ENCODE results near the gene HAPLN1. TPM values are rescaled to one million over a fixed set of nuclear protein-coding genes. Genes with fewer than 3 reads are reported as not detected.

The HAPLN1 gene
- total and polyA plus RNA-seq, 2 of the 4 experiments (the other 2 are of a cell fraction) = under 0.01 to 0.07 TPM

DNA sequence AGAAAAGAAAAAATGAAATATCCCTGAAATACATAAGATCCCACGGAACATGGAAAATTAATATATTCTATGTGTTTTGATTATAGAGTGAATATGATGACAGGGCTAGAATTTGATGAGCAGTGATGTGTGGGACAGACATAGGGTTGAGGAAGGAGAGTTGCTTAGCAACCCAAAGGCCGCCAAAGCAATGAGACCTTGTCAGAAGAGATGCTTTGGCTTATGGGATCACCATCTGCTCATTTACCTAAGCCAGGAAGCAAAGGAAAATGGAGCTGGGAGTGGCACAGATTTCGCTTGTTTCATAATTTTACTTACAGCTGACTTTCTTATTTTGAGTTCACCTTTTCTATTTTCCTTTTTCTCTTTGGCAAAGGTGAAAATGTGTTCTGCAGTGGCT is 20.9 kb upstream of the HAPLN1 start:
- Histone ChIP-seq H3K23ac (ENCODE audit: low read depth, low read length) (no peak overlapping the region), H3K14ac (replicated peaks; ENCODE audit: low read depth, low read length) (no peak overlapping the region), H3K27ac (ENCODE audit: insufficient read depth, low read length) (no peak overlapping the region), H2BK20ac (ENCODE audit: low read depth, low read length) (no peak overlapping the region), H2AK9ac (replicated peaks; ENCODE audit: low read depth, low read length, poor library complexity) (no peak overlapping the region), H3K18ac (ENCODE audit: low read depth, low read length) (no peak overlapping the region), H3K79me1 (ENCODE audit: low read depth in 1 of 2, low read length in 2 of 2) (no peaks in the 10 kb centered on the region), H3K4me2 (ENCODE audit: low read depth, low read length) (no peak overlapping the region), H3K4me1 (ENCODE audit: control insufficient read depth, insufficient read depth, low read length) (no peaks in the 10 kb centered on the region; the same call in 1 of the 2 replicates), H3K9me1 (ENCODE audit: insufficient read depth, low read length) (no peaks in the 10 kb centered on the region), H3K9me3 (ENCODE audit: control insufficient read depth, insufficient read depth, low read length) (no peaks in the 10 kb centered on the region), H4K8ac (ENCODE audit: low read depth in 2 of 2, low read length in 2 of 2) (no peak overlapping the region), H3K4me3 (ENCODE audit: insufficient read depth, low read depth, low read length) (no peak overlapping the region), H3K36me3 (ENCODE audit: control insufficient read depth, insufficient read depth, low read length) (no peaks in the 10 kb centered on the region), H3K56ac (ENCODE audit: extremely low read depth, insufficient read depth, low read length) (no peak overlapping the region), H2BK5ac (ENCODE audit: low read depth, low read length, poor library complexity, severe bottlenecking) (no peak overlapping the region), H3K9ac (ENCODE audit: low read depth, low read length) (no peak overlapping the region), H4K5ac (ENCODE audit: low read depth, low read length) (no peak overlapping the region), H2AFZ (replicated peaks; ENCODE audit: low read length, poor library complexity) (no peak overlapping the region), H3K4ac (ENCODE audit: low read depth, low read length) (no peak overlapping the region), H3K27me3 (ENCODE audit: control insufficient read depth, insufficient read depth, low read length) (no peaks in the 10 kb centered on the region), H4K91ac (ENCODE audit: insufficient read depth, low read depth, low read length) (no peak overlapping the region), H2BK15ac (ENCODE audit: low read depth, low read length) (no peak overlapping the region), H2BK120ac (ENCODE audit: low read depth, low read length) (no peak overlapping the region), H4K20me1 (ENCODE audit: insufficient read depth, low read length) (no peaks in the 10 kb centered on the region), H2AK5ac (ENCODE audit: low read depth, low read length) (no peak overlapping the region)
- ChIA-PET POLR2A (ENCODE audit: unreplicated experiment) (no interaction called here), CTCF (no interaction called here)
- DNase-seq = no peak
- TF ChIP-seq NFE2L2 (IDR thresholded peaks at IDR 0.05; ENCODE audit: low read depth, low read length) = no peak
- TF ChIP-seq CHD1 (IDR thresholded peaks at IDR 0.05; ENCODE audit: low read depth, low read length) = no peak
- TF ChIP-seq BHLHE40 (IDR thresholded peaks at IDR 0.05; ENCODE audit: low read depth, low read length) = no peak
- no peak for TF ChIP-seq POLR2A (IDR thresholded peaks at IDR 0.05; ENCODE audit: low read depth, low read length)
- no peak for TF ChIP-seq RAD21 (IDR thresholded peaks at IDR 0.05; ENCODE audit: low read length)
- TF ChIP-seq, protein P1, sequence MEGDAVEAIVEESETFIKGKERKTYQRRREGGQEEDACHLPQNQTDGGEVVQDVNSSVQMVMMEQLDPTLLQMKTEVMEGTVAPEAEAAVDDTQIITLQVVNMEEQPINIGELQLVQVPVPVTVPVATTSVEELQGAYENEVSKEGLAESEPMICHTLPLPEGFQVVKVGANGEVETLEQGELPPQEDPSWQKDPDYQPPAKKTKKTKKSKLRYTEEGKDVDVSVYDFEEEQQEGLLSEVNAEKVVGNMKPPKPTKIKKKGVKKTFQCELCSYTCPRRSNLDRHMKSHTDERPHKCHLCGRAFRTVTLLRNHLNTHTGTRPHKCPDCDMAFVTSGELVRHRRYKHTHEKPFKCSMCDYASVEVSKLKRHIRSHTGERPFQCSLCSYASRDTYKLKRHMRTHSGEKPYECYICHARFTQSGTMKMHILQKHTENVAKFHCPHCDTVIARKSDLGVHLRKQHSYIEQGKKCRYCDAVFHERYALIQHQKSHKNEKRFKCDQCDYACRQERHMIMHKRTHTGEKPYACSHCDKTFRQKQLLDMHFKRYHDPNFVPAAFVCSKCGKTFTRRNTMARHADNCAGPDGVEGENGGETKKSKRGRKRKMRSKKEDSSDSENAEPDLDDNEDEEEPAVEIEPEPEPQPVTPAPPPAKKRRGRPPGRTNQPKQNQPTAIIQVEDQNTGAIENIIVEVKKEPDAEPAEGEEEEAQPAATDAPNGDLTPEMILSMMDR (conservative IDR thresholded peaks at IDR 0.05; ENCODE audit: low read depth, low read length) = no peak
- TF ChIP-seq MXI1 (IDR thresholded peaks at IDR 0.05; ENCODE audit: borderline replicate concordance, low read depth, low read length) = no peak
- no peak for TF ChIP-seq RCOR1 (IDR thresholded peaks at IDR 0.05; ENCODE audit: insufficient replicate concordance, low read length)
- no peak for TF ChIP-seq MAFK (IDR thresholded peaks at IDR 0.05; ENCODE audit: low read depth, low read length)
- TF ChIP-seq USF2 (IDR thresholded peaks at IDR 0.05; ENCODE audit: low read depth, low read length) = no peak
- TF ChIP-seq RFX5 (IDR thresholded peaks at IDR 0.05; ENCODE audit: low read depth, low read length) = no peak
- no peak for TF ChIP-seq MAZ (IDR thresholded peaks at IDR 0.05; ENCODE audit: borderline replicate concordance, low read depth, low read length)
- no peak for TF ChIP-seq CEBPB (IDR thresholded peaks at IDR 0.05; ENCODE audit: low read depth, low read length)
- no peak for TF ChIP-seq FOS (IDR thresholded peaks at IDR 0.05; ENCODE audit: low read depth, low read length)
- TF ChIP-seq, protein P2, sequence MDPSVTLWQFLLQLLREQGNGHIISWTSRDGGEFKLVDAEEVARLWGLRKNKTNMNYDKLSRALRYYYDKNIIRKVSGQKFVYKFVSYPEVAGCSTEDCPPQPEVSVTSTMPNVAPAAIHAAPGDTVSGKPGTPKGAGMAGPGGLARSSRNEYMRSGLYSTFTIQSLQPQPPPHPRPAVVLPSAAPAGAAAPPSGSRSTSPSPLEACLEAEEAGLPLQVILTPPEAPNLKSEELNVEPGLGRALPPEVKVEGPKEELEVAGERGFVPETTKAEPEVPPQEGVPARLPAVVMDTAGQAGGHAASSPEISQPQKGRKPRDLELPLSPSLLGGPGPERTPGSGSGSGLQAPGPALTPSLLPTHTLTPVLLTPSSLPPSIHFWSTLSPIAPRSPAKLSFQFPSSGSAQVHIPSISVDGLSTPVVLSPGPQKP (IDR thresholded peaks at IDR 0.05; ENCODE audit: borderline replicate concordance, low read depth, low read length) = no peak
- WGBS, 2 experiments (ENCODE audit: extremely low coverage in 2 of 2, insufficient read length in 1 of 2) = 80% methylated on average over 1 of the region's 3 CpGs; no CpG with 5 or more reads in 1 of the 2 experiments
- no TSS peak for BruUV-seq (replicated peaks)
- no peak for ATAC-seq (ENCODE audit: low read depth)
- in situ Hi-C loops (cut with MboI; ENCODE audit: low sequenced_read_pairs) (no loop called here), intact Hi-C loops (cut with micrococcal nuclease) (no loop called here), dilution Hi-C loops (cut with HindIII; ENCODE audit: low sequenced_read_pairs, unreplicated experiment) (no loop called here)
